ENCODE data around the gene SIRT5. TPM values are rescaled to one million over a fixed set of nuclear protein-coding genes. Genes with fewer than 3 reads are reported as not detected.

The SIRT5 gene
- total RNA-seq, 1 experiment from 2014 or later = 13.8 TPM

DNA sequence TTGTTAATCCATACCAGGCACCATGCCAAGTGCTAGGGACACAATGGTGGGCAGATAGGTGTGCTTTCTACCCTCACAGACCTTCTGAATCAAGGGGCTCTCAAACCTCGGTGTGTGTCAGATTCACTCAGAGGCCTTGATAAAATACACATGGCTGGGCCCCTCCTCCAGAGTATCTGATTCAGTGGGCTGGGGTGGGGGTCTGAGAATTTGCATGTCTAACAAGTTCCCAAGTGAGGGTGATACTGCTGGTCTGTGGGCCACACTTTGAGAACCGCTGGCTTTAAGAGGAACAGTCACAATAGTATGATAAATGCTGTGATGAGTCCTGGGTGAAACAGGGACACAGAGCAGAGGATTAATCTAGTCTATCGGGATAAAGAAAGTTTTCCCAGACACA, 35.8 kb upstream of the SIRT5 start:
- H3K9me2 ChIP-seq (ENCODE audit: insufficient read depth) = no peaks in the 10 kb centered on the region
- ChIA-PET RAD21 (ENCODE audit: low non-redundant PET in 1 of 2, low total read pairs in 2 of 2, uncharacterized antibody in 2 of 2, unreplicated experiment in 2 of 2) (no interaction called here), POLR2A (no interaction called here), CTCF (interaction anchor here (1.0 to 1.4 kb wide), 4 partner anchors 22 to 201 kb away, joined by 3 to 8 read pairs (median 4); partner anchors contain the start of gene SIRT5)
- no peak overlapping the region for H2AFZ ChIP-seq (ENCODE audit: low read depth, low read length, poor library complexity, severe bottlenecking)
- intact Hi-C loops (cut with micrococcal nuclease) = loop anchor here (1.0 kb wide), 1 partner anchor 202 kb away; no protein-coding TSS in a partner anchor
- ATAC-seq (no peak), DNase-seq (ENCODE audit: low read depth, low spot score) (no peak)
- no peaks in the 10 kb centered on the region for H3K4me1 ChIP-seq (ENCODE audit: control insufficient read depth in 1 of 2, insufficient read depth in 2 of 2, low read length in 2 of 2)
- no peaks in the 10 kb centered on the region for H3K36me3 ChIP-seq (ENCODE audit: control insufficient read depth in 1 of 2, insufficient read depth in 2 of 2, low read length in 2 of 2)
- no TSS peak for BruUV-seq (replicated peaks)
- TF ChIP-seq POLR2A (IDR thresholded peaks at IDR 0.05; ENCODE audit: borderline replicate concordance, extremely low read depth, insufficient read depth, insufficient read length) = no peak
- TF ChIP-seq, protein P1, sequence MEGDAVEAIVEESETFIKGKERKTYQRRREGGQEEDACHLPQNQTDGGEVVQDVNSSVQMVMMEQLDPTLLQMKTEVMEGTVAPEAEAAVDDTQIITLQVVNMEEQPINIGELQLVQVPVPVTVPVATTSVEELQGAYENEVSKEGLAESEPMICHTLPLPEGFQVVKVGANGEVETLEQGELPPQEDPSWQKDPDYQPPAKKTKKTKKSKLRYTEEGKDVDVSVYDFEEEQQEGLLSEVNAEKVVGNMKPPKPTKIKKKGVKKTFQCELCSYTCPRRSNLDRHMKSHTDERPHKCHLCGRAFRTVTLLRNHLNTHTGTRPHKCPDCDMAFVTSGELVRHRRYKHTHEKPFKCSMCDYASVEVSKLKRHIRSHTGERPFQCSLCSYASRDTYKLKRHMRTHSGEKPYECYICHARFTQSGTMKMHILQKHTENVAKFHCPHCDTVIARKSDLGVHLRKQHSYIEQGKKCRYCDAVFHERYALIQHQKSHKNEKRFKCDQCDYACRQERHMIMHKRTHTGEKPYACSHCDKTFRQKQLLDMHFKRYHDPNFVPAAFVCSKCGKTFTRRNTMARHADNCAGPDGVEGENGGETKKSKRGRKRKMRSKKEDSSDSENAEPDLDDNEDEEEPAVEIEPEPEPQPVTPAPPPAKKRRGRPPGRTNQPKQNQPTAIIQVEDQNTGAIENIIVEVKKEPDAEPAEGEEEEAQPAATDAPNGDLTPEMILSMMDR (IDR thresholded peaks at IDR 0.05 in 2 of 3, conservative IDR thresholded peaks at IDR 0.05 in 1 of 3; ENCODE audit: borderline replicate concordance in 1 of 3, insufficient read depth in 1 of 3, low read depth in 2 of 3, low read length in 2 of 3) = no peak
- TF ChIP-seq RAD21 (IDR thresholded peaks at IDR 0.05; ENCODE audit: low read depth) = no peak
- TF ChIP-seq, protein P2, sequence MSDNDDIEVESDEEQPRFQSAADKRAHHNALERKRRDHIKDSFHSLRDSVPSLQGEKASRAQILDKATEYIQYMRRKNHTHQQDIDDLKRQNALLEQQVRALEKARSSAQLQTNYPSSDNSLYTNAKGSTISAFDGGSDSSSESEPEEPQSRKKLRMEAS (IDR thresholded peaks at IDR 0.05) = no peak
- no peak for TF ChIP-seq EGR1 (IDR thresholded peaks at IDR 0.05; ENCODE audit: low read depth)
- no peak overlapping the region for H3K4me3 ChIP-seq (replicated peaks in 1 of 2; ENCODE audit: low read depth in 1 of 2, low read length in 2 of 2)
- H3K27ac ChIP-seq (ENCODE audit: low read depth, low read length) = no peak overlapping the region
- H4K20me1 ChIP-seq (ENCODE audit: insufficient read depth) = no peaks in the 10 kb centered on the region
- H3K9me3 ChIP-seq (ENCODE audit: control insufficient read depth in 1 of 2, insufficient read depth in 1 of 2, low read depth in 1 of 2, low read length in 2 of 2) = no peaks in the 10 kb centered on the region
- no peak overlapping the region for H3K9ac ChIP-seq (ENCODE audit: low read length)
- H3K27me3 ChIP-seq (ENCODE audit: insufficient read depth, low read length) = no peaks in the 10 kb centered on the region
- H3K79me2 ChIP-seq (ENCODE audit: insufficient read depth, low read length) = no peaks in the 10 kb centered on the region
- H3K4me2 ChIP-seq (ENCODE audit: low read length) = no peak overlapping the region

DNA sequence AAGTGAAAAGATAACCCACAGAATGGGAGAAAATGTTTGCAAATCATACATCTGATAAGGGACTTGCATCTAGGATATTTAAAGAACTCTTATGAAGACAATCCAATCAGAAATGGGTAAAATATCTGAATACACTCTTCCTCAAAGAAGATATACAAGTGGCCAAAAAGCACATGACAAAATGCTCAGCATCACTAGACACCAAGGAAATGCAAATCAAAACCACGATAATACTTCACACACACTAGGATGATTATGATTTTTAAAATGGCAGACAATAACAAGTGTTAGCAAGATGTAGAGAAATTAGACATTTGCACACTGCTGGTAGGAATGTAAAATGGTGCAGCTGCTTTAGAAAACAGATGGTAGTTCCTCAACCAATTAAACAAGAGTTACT, 34.8 kb upstream of the SIRT5 start:
- ATAC-seq (no peak), DNase-seq (ENCODE audit: low read depth, low spot score) (no peak)
- Histone ChIP-seq H3K27me3 (ENCODE audit: insufficient read depth, low read length) (no peaks in the 10 kb centered on the region), H3K36me3 (ENCODE audit: control insufficient read depth in 1 of 2, insufficient read depth in 2 of 2, low read length in 2 of 2) (no peaks in the 10 kb centered on the region), H2AFZ (ENCODE audit: low read depth, low read length, poor library complexity, severe bottlenecking) (no peak overlapping the region), H4K20me1 (ENCODE audit: insufficient read depth) (no peaks in the 10 kb centered on the region), H3K9me3 (ENCODE audit: control insufficient read depth in 1 of 2, insufficient read depth in 1 of 2, low read depth in 1 of 2, low read length in 2 of 2) (no peaks in the 10 kb centered on the region), H3K9ac (ENCODE audit: low read length) (no peak overlapping the region), H3K4me1 (ENCODE audit: control insufficient read depth in 1 of 2, insufficient read depth in 2 of 2, low read length in 2 of 2) (no peaks in the 10 kb centered on the region), H3K4me3 (replicated peaks in 1 of 2; ENCODE audit: low read depth in 1 of 2, low read length in 2 of 2) (no peak overlapping the region), H3K9me2 (ENCODE audit: insufficient read depth) (no peaks in the 10 kb centered on the region), H3K79me2 (ENCODE audit: insufficient read depth, low read length) (no peaks in the 10 kb centered on the region), H3K4me2 (ENCODE audit: low read length) (no peak overlapping the region), H3K27ac (ENCODE audit: low read depth, low read length) (no peak overlapping the region)
- BruUV-seq (replicated peaks) = no TSS peak
- intact Hi-C loops (cut with micrococcal nuclease) = no loop called here
- ChIA-PET CTCF (no interaction called here), POLR2A (no interaction called here), RAD21 (ENCODE audit: low non-redundant PET in 1 of 2, low total read pairs in 2 of 2, uncharacterized antibody in 2 of 2, unreplicated experiment in 2 of 2) (no interaction called here)
- TF ChIP-seq EZH2 (IDR thresholded peaks at IDR 0.05) = no peak
- TF ChIP-seq, protein P3, sequence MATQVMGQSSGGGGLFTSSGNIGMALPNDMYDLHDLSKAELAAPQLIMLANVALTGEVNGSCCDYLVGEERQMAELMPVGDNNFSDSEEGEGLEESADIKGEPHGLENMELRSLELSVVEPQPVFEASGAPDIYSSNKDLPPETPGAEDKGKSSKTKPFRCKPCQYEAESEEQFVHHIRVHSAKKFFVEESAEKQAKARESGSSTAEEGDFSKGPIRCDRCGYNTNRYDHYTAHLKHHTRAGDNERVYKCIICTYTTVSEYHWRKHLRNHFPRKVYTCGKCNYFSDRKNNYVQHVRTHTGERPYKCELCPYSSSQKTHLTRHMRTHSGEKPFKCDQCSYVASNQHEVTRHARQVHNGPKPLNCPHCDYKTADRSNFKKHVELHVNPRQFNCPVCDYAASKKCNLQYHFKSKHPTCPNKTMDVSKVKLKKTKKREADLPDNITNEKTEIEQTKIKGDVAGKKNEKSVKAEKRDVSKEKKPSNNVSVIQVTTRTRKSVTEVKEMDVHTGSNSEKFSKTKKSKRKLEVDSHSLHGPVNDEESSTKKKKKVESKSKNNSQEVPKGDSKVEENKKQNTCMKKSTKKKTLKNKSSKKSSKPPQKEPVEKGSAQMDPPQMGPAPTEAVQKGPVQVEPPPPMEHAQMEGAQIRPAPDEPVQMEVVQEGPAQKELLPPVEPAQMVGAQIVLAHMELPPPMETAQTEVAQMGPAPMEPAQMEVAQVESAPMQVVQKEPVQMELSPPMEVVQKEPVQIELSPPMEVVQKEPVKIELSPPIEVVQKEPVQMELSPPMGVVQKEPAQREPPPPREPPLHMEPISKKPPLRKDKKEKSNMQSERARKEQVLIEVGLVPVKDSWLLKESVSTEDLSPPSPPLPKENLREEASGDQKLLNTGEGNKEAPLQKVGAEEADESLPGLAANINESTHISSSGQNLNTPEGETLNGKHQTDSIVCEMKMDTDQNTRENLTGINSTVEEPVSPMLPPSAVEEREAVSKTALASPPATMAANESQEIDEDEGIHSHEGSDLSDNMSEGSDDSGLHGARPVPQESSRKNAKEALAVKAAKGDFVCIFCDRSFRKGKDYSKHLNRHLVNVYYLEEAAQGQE (IDR thresholded peaks at IDR 0.05; ENCODE audit: low read depth) = no peak
- TF ChIP-seq EGR1 (IDR thresholded peaks at IDR 0.05; ENCODE audit: low read depth) = no peak
- no peak for TF ChIP-seq POLR2AphosphoS5 (IDR thresholded peaks at IDR 0.05; ENCODE audit: low read depth, low read length)
- no peak for TF ChIP-seq SIN3A (IDR thresholded peaks at IDR 0.05; ENCODE audit: low read depth)
- TF ChIP-seq, protein P2 (IDR thresholded peaks at IDR 0.05) = no peak
- TF ChIP-seq RAD21 (IDR thresholded peaks at IDR 0.05; ENCODE audit: low read depth) = no peak
- no peak for TF ChIP-seq POLR2A (IDR thresholded peaks at IDR 0.05; ENCODE audit: borderline replicate concordance, extremely low read depth, insufficient read depth, insufficient read length)
- TF ChIP-seq ZNF274 (IDR thresholded peaks at IDR 0.05; ENCODE audit: low read depth, low read length) = no peak
- TF ChIP-seq CEBPB (IDR thresholded peaks at IDR 0.05; ENCODE audit: low read depth) = no peak
- TF ChIP-seq YY1 (IDR thresholded peaks at IDR 0.05; ENCODE audit: extremely low read depth, insufficient replicate concordance, low read depth, low read length) = no peak
- TF ChIP-seq SRF (IDR thresholded peaks at IDR 0.05; ENCODE audit: low read depth) = no peak
- no peak for TF ChIP-seq ELF1 (IDR thresholded peaks at IDR 0.05; ENCODE audit: borderline replicate concordance, low read depth)
- TF ChIP-seq ZFX (IDR thresholded peaks at IDR 0.05) = no peak
- no peak for TF ChIP-seq EZH2phosphoT487 (IDR thresholded peaks at IDR 0.05; ENCODE audit: borderline replicate concordance)
